HG03064 (cell line): ENCODE results near the gene GABBR2.

Source experiments
- ATAC-seq: cut with Tn5 transposase; IDR thresholded peaks from one replicate; pipeline ENCODE4 v1.9.1; 2021; ENCODE audit warnings: low read depth; ENCODE audit not compliant: unreplicated experiment

GABBR2 gene

DNA sequence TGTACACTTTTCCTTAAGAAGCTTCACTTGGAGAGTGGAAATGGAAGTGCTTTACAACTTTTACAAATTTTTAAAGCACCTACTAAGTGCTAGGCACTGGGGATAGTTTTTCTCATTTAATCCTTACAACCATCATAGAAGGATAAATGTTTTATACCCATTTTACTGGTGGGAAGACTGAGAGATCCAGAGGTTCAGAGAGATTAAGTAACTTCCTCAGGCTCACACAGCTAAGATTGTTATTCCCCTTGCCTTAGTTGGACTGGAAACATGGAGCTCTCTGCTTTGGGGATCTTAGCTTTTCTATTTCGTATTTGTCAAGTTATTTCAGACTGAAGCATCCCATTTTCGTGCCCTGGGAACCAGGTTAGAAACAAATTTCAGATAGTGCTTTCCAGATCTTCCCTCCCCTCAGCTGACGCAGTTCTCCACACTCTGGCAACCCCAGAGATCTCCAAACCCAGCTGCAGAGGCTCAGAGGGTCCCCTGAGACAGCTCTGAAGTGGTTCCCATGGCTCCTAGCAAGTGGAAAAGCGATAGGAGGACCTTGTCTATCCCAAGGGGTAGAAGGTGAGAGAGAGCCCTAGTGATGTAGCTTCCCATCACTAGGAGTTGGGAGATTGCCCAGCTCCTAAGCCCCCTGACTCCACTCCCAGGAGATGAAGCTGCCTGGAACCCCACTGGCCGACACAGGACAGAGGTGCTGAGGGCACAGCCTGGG, 16.2 kb upstream of the GABBR2 start:
- ATAC-seq = no peak

DNA sequence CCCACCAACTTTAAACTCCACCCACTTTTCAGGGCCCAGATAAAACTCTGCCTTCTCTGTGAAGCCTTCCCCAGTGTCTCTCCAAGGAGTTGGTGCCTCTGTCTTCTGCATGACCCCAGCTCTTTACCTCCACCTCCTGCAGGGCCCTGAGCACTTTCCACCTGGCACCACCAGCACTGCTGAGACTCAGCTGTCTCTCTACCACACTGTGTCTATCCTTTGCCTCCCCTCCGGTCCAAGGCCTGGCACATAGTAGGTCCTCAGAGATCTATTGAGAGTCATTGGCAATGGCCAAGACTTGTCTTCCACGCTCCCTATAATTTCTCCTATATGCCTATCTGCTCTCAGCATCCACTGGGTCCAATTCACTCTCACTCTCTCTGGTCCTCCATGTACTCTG, 12.9 kb upstream of the GABBR2 start:
- no peak for ATAC-seq

DNA sequence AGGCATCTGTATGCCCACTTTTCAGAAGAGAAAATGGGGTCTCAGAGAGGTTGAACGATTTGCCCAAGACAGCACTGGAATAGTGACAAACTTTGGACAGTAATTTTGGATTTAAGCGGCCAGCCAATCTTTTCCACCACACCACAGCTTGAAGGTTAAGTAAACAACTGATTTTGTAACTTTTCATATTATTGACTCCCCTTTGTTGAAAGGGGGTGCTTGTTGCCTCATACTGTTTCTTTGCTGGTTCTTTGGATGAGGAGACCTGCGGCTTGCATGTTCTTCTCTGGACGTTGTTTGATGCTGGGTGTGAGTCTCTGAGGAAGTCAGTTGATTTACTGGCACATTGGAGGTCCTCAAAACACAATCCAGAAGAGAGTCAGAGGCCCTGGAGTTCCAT, 11.7 kb upstream of the GABBR2 start:
- ATAC-seq = no peak

DNA sequence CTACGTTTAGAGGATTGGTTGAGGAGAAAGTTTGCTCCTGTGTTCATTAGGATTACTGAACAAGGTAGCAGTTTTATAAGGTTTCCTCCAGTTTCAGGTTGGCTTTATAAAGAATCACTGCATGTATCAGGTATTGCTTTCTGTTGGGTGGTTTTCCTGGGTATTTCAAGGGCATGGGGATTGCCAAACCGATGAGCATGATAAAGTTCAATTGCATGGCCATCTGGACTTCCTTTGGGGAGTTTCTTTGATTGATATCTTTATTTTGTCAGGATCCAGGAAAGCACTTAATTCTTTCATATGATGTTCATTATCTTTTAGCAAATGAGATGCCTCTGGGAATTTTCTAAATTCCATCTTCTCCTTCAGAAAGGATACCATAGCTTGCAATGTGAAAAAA, 10.3 kb upstream of the GABBR2 start:
- no peak for ATAC-seq

DNA sequence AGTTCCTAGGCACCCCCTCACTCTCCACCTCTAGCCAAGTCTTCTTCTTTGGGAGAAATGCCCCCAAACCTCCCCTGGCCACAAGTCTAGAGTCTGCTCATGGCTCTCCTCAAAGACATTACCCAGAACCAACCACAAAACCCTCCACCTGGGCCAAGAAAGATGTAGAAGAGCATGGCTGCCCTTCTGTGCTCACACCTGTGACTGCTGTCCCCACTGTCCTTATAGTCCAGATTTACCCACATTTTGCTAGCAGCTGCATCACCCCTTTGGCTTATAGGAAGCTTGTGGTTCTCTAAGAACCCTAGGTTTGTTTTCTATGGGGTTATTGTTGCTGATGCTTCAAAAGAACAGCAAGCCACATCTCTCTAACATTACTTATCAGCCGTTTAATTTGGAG, 6.1 kb upstream of the GABBR2 start:
- no peak for ATAC-seq

GRCh38 chr9:98712987-98713386, 4.3 kb upstream of the GABBR2 start:
- ATAC-seq = no peak

DNA sequence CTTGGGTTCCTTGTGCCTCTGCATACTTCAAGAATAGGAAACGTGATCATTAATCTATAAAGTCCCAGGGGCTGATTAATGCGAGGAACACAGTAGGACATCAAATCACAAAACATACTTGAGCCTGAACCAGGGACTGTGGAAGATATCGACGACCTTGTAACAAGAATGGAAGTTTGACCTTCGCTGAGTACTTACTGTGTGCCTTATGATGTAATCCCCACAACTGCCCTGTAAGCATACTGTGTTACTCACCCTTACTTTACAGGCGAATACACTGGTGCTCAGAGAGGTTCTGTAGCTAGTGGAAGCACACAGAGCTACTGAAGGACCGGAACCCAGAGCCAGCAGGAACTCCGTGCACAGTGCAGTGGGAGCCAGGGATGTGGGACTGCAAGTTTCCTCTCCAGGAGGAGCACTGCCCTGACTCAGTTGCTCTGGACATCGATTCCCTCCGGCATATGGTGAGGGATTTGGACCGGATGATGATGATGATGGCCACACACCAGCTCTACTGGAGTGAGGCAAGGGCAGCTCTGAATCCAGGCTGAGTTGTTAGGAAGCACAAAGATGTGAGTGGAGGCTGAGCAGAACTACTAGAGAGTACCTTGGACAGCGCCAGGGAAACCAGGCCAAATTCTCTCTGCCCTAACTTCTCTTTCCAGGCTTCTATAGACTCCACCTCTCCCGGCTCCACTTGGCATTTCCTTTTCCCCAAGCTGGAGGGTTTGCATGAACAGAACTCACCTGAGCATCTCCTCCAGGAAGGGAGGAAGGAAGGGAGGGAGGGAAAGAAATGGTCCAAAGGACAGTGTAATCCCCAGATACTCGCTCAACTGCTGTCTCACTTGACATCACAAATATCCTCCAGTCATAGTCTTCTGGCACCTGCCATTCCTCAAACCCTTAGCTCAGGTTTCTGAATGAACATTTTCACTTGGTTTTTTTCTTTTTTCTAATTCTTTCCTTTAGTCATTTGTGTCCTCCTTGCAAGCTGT, 1.5 kb upstream of the GABBR2 start:
- ATAC-seq = no peak

GRCh38 chr9:98708103-98708932, 417 bp downstream of the GABBR2 start:
- ATAC-seq = no peak

GRCh38 chr9:98707166-98708102, 1.3 kb downstream of the GABBR2 start:
- no peak for ATAC-seq

- ATAC-seq = no peak
Observed at GRCh38 chr9:98706651-98707165, 2.0 kb downstream of the GABBR2 start.

- ATAC-seq = no peak
Observed at GRCh38 chr9:98702835-98703380, 5.8 kb downstream of the GABBR2 start.

DNA sequence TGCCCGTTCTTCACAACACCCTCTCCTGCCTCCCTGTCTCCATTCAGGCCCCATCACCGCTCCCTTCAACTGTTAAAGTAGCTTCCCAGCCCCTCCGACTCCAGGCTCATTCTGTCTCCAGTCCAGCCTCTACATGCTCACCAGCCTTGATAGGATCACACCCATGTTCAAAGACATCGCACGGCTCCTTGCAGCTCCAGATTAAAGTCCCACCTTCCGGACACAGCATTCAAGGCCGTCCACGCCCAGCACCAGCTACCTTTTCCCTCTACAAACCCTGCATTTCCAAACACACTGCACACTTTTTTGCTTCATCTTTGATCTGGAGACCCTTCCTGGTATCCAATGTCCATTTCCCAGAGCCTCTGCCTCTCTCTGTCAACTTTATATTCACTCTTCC, 6.4 kb downstream of the GABBR2 start:
- ATAC-seq = no peak

GRCh38 chr9:98701576-98701975, 7.2 kb downstream of the GABBR2 start:
- ATAC-seq = no peak

- no peak for ATAC-seq
Observed at GRCh38 chr9:98700801-98701200, 7.9 kb downstream of the GABBR2 start.

DNA sequence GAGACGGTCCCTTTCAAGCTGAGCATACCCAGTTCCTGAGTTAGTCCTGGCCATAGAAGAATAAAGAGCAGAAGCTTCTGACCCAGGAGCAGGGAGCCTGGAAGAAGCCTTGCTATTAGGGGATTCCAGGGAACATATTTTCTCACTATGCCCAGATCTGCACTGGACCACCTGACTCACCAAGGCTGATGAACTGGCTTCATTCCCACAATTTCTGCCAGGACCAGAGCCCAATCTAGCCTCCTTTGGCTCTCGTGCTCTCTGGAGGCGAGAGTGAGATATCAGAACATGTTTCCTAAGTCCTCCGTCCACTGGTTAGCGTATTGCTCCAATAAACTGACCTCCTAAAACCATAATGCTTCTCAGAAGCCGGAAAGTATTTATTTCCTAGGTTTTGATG, 9.9 kb downstream of the GABBR2 start:
- ATAC-seq = no peak

- ATAC-seq = no peak
Observed at GRCh38 chr9:98694943-98695342, 13.8 kb downstream of the GABBR2 start.

GRCh38 chr9:98692392-98692791, 16.3 kb downstream of the GABBR2 start:
- no peak for ATAC-seq

DNA sequence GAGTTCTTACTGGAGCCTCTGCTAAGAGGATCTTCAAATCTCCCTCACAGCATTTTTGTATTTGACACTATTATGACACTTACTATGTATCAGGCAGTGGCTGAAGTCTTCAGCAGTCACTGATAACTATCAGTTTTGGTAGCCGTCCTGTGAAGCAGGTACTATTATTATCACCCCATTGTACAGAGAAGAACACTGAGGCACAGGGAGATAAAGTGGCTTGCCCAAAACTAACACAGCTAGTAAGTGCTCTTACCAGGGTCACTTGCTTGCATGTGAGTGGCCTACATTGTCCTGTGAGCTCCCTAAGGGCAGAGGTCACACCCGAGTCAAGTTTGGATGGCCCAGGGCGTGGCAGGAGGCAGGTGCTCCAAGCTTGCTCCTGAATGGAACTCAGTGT, 16.8 kb downstream of the GABBR2 start:
- no peak for ATAC-seq

DNA sequence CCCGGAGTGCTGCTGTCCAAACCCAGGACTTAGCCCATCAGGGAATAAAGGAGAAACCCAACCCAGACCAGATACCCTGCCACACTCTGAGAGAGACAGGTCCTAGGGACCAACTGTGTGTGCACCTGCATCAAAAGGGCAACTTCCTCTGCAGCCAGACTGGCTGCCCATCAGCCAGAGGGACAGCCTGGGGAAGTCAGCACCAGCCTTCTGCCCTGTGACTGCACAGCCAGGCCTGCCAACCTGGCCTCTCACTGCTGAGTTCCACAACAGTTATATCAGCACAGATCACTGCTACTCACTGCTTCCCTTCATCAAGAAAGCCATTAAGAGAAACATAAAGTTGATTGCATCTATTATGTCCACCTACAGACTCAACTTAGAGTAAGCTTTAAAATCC, 18.0 kb downstream of the GABBR2 start:
- ATAC-seq = no peak
